Activated CD4-positive, alpha-beta memory T cell treated with anti-CD3 and anti-CD28 coated beads, Interleukin-2, amount 10 ng/mL, durations not matched to agents 7 days and 5 days (primary cell): ENCODE measurements around the gene IL18R1. TPM values are rescaled to one million over a fixed set of nuclear protein-coding genes. Genes with fewer than 3 reads are reported as not detected.
"Not testable (repeated sequence)": the region's sequence is repeated elsewhere in the genome, so short reads cannot be mapped to it uniquely, and the experiment has no call there.

Experiments
- CTCF ChIA-PET: fragments of 350-600 bp; sonication (Branson Sonifier 250); formaldehyde crosslinking; loops from one replicate; lab custom pipeline; 2021; ENCODE audit warnings: antibody characterized with exemption, inconsistent platforms; lab: Charles Lee
- POLR2A ChIA-PET: fragments of 350-600 bp; sonication (Branson Sonifier 250); formaldehyde crosslinking; loops from one replicate; lab custom pipeline; 2021; ENCODE audit warnings: antibody characterized with exemption; lab: Charles Lee
- DNase-seq: peaks from one replicate; pipeline ENCODE4 v3.0.0-alpha.2; 2020
- H3K27ac Mint-ChIP-seq: one replicate; pipeline ENCODE4 v1.8.0; 2021; ENCODE audit warnings: mild to moderate bottlenecking, mixed read lengths
- H3K27me3 Mint-ChIP-seq: one replicate; pipeline ENCODE4 v1.8.0; 2021; ENCODE audit warnings: mixed read lengths
- H3K36me3 Mint-ChIP-seq: one replicate; pipeline ENCODE4 v1.8.0; 2021; ENCODE audit warnings: low read depth, mixed read lengths
- H3K4me1 Mint-ChIP-seq: one replicate; pipeline ENCODE4 v1.8.0; 2021; ENCODE audit warnings: mixed read lengths
- H3K4me3 Mint-ChIP-seq: one replicate; pipeline ENCODE4 v1.8.0; 2021; ENCODE audit warnings: mild to moderate bottlenecking, mixed read lengths
- H3K9me3 Mint-ChIP-seq: one replicate; pipeline ENCODE4 v1.8.0; 2021; ENCODE audit warnings: mixed read lengths
- total RNA-seq, 2 experiments: library from RNA; stranded (reverse); gene quantifications; one replicate each; pipeline ENCODE4 v1.2.3, GENCODE V29; 2021

Gene IL18R1
- total RNA-seq = 10 to 100 TPM; 22.8 to 24.0 TPM

GRCh38 chr2:102355526-102356380 is at the start of gene IL18R1:
Gene IL18R1, plus strand, starts transcription at chr2:102355796. Its CDS starts 6,865 bp downstream, at chr2:102362661.
- ChIA-PET POLR2A (interaction anchor here (0.6 to 1.4 kb wide), 9 partner anchors 10 to 336 kb away, joined by 3 to 10 read pairs (median 4); partner anchors contain the start of gene IL18RAP), CTCF (interaction anchor here (0.6 to 1.6 kb wide), 25 partner anchors 9 to 356 kb away, joined by 3 to 22 read pairs (median 4); partner anchors contain the start of gene SLC9A4)
- DNase-seq = peak; percentile 75
- H3K27ac Mint-ChIP-seq = peak within 1 kb of the TSS; percentile 87
- H3K27me3 Mint-ChIP-seq = no peaks in the 10 kb centered on the region
- no peaks in the 10 kb centered on the region for H3K9me3 Mint-ChIP-seq
- peaks cover 19% of the 10 kb centered on the region for H3K36me3 Mint-ChIP-seq
- peak within 1 kb of the TSS; percentile 98 for H3K4me3 Mint-ChIP-seq
- peaks cover 44% of the 10 kb centered on the region for H3K4me1 Mint-ChIP-seq

GRCh38 chr2:102306125-102306524 is 49.5 kb upstream of the IL18R1 start:
- Mint-ChIP-seq H3K9me3 (no peaks in the 10 kb centered on the region), H3K4me1 (peaks cover 27% of the 10 kb centered on the region), H3K4me3 (no peak overlapping the region), H3K36me3 (no peaks in the 10 kb centered on the region), H3K27me3 (peaks cover 10% of the 10 kb centered on the region), H3K27ac (no peak overlapping the region)
- POLR2A ChIA-PET = interaction anchor here (1.4 kb wide), 1 partner anchor 112 kb away, joined by 3 read pairs; no protein-coding TSS in a partner anchor
- DNase-seq = no peak
- CTCF ChIA-PET = interaction anchor here (0.5 to 0.9 kb wide), 3 partner anchors 66 to 309 kb away, joined by 3 to 4 read pairs (median 3); no protein-coding TSS in a partner anchor

GRCh38 chr2:102310964-102311640 is 44.5 kb upstream of the IL18R1 start, which contains the start of gene IL1RL1:
Gene IL1RL1, plus strand, starts transcription at chr2:102311563. Its CDS starts 26,702 bp downstream, at chr2:102338265.
- Mint-ChIP-seq H3K4me1 (peaks cover 8% of the 10 kb centered on the region), H3K27ac (no peak within 1 kb of the TSS), H3K27me3 (peaks cover 5% of the 10 kb centered on the region), H3K9me3 (no peaks in the 10 kb centered on the region), H3K4me3 (no peak within 1 kb of the TSS), H3K36me3 (no peaks in the 10 kb centered on the region)
- CTCF ChIA-PET = no interaction called here
- POLR2A ChIA-PET = no interaction called here
- DNase-seq = no peak

- ChIA-PET CTCF (interaction anchor here (1.0 kb wide), 1 partner anchor 11 kb away, joined by 3 read pairs; no protein-coding TSS in a partner anchor), POLR2A (no interaction called here)
- no peak overlapping the region for H3K27ac Mint-ChIP-seq
- DNase-seq = no peak
- H3K27me3 Mint-ChIP-seq = peaks cover 2% of the 10 kb centered on the region
- H3K4me3 Mint-ChIP-seq = no peak overlapping the region
- H3K4me1 Mint-ChIP-seq = peaks cover 8% of the 10 kb centered on the region
- H3K9me3 Mint-ChIP-seq = no peaks in the 10 kb centered on the region
- no peaks in the 10 kb centered on the region for H3K36me3 Mint-ChIP-seq
Measured at GRCh38 chr2:102313025-102313424, 42.6 kb upstream of the IL18R1 start.

- DNase-seq = no peak
- POLR2A ChIA-PET = no interaction called here
- Mint-ChIP-seq H3K27ac (no peak overlapping the region), H3K4me1 (peaks cover 8% of the 10 kb centered on the region), H3K4me3 (no peak overlapping the region), H3K36me3 (no peaks in the 10 kb centered on the region), H3K27me3 (peaks cover 2% of the 10 kb centered on the region), H3K9me3 (no peaks in the 10 kb centered on the region)
- CTCF ChIA-PET = no interaction called here
Measured at GRCh38 chr2:102313471-102313870, 42.1 kb upstream of the IL18R1 start.

- Mint-ChIP-seq H3K36me3 (no peaks in the 10 kb centered on the region), H3K9me3 (no peaks in the 10 kb centered on the region), H3K27me3 (peaks cover 2% of the 10 kb centered on the region), H3K4me1 (peaks cover 8% of the 10 kb centered on the region), H3K27ac (no peak overlapping the region), H3K4me3 (no peak overlapping the region)
- ChIA-PET CTCF (no interaction called here), POLR2A (no interaction called here)
- no peak for DNase-seq
Measured at GRCh38 chr2:102313950-102314349, 41.6 kb upstream of the IL18R1 start.

GRCh38 chr2:102315921-102316320 is 39.7 kb upstream of the IL18R1 start:
- POLR2A ChIA-PET = no interaction called here
- peaks cover 8% of the 10 kb centered on the region for H3K4me1 Mint-ChIP-seq
- no peaks in the 10 kb centered on the region for H3K9me3 Mint-ChIP-seq
- H3K4me3 Mint-ChIP-seq = no peak overlapping the region
- peaks cover 2% of the 10 kb centered on the region for H3K27me3 Mint-ChIP-seq
- no peak for DNase-seq
- CTCF ChIA-PET = no interaction called here
- no peak overlapping the region for H3K27ac Mint-ChIP-seq
- H3K36me3 Mint-ChIP-seq = no peaks in the 10 kb centered on the region

GRCh38 chr2:102317715-102318114 is 37.9 kb upstream of the IL18R1 start:
- Mint-ChIP-seq H3K4me1 (peaks cover 4% of the 10 kb centered on the region), H3K36me3 (no peaks in the 10 kb centered on the region), H3K27ac (no peak overlapping the region), H3K9me3 (no peaks in the 10 kb centered on the region), H3K27me3 (peaks cover 2% of the 10 kb centered on the region), H3K4me3 (no peak overlapping the region)
- no peak for DNase-seq
- POLR2A ChIA-PET = no interaction called here
- CTCF ChIA-PET = interaction anchor here (1.2 kb wide), 1 partner anchor 66 kb away, joined by 3 read pairs; no protein-coding TSS in a partner anchor

GRCh38 chr2:102318437-102318836 is 37.2 kb upstream of the IL18R1 start:
- Mint-ChIP-seq H3K27me3 (no peaks in the 10 kb centered on the region), H3K9me3 (no peaks in the 10 kb centered on the region), H3K27ac (no peak overlapping the region), H3K4me3 (no peak overlapping the region), H3K36me3 (no peaks in the 10 kb centered on the region), H3K4me1 (peaks cover 4% of the 10 kb centered on the region)
- ChIA-PET CTCF (interaction anchor here (0.6 to 1.2 kb wide), 2 partner anchors 67 to 297 kb away, joined by 3 read pairs; no protein-coding TSS in a partner anchor), POLR2A (no interaction called here)
- no peak for DNase-seq

GRCh38 chr2:102321941-102322719 is 33.5 kb upstream of the IL18R1 start:
- no peak for DNase-seq
- Mint-ChIP-seq H3K4me3 (no peak overlapping the region), H3K4me1 (no peaks in the 10 kb centered on the region), H3K27me3 (peaks cover 4% of the 10 kb centered on the region), H3K9me3 (peaks cover 4% of the 10 kb centered on the region), H3K36me3 (no peaks in the 10 kb centered on the region), H3K27ac (no peak overlapping the region)
- CTCF ChIA-PET = no interaction called here
- POLR2A ChIA-PET = no interaction called here

- DNase-seq, H3K4me3 Mint-ChIP-seq, CTCF ChIA-PET, POLR2A ChIA-PET, H3K36me3 Mint-ChIP-seq, H3K27ac Mint-ChIP-seq, H3K27me3 Mint-ChIP-seq, H3K9me3 Mint-ChIP-seq, H3K4me1 Mint-ChIP-seq: not testable (repeated sequence)
Measured at GRCh38 chr2:102324914-102325313, 30.7 kb upstream of the IL18R1 start.

- ChIA-PET POLR2A (no interaction called here), CTCF (no interaction called here)
- H3K4me3 Mint-ChIP-seq = no peak overlapping the region
- H3K36me3 Mint-ChIP-seq = no peaks in the 10 kb centered on the region
- H3K9me3 Mint-ChIP-seq = peaks cover 6% of the 10 kb centered on the region
- no peak for DNase-seq
- H3K27ac Mint-ChIP-seq = no peak overlapping the region
- peaks cover 15% of the 10 kb centered on the region for H3K27me3 Mint-ChIP-seq
- peaks cover under 1% of the 10 kb centered on the region for H3K4me1 Mint-ChIP-seq
Measured at GRCh38 chr2:102331311-102331980, 24.1 kb upstream of the IL18R1 start.
